Lower lobe of right lung (tissue), 2 donors: Measurements from ENCODE around the gene GNB5. TPM values are rescaled to one million over a fixed set of nuclear protein-coding genes. Genes with fewer than 3 reads are reported as not detected.
A peak's percentile ranks its signal among the peaks of the same experiment; 100 is the strongest.

Experiments
- ATAC-seq, 2 donors: fragments of 200-7000 bp; cut with Tn5 transposase; one replicate each; pipeline ENCODE4 v1.9.1; 2020 to 2022; ENCODE audit warnings: mild to moderate bottlenecking in 2 of 2, moderate library complexity in 2 of 2
- DNase-seq: peaks from one replicate; pipeline ENCODE4 v3.0.0-alpha.2; 2020
- H3K27ac ChIP-seq: fragments of 200-600 bp; one replicate; pipeline ENCODE4 v1.8.0; 2022
- H3K27me3 ChIP-seq: fragments of 200-600 bp; one replicate; pipeline ENCODE4 v1.8.0; 2022; ENCODE audit warnings: low read depth
- H3K36me3 ChIP-seq: fragments of 200-600 bp; one replicate; pipeline ENCODE4 v1.8.0; 2022; ENCODE audit warnings: mild to moderate bottlenecking
- H3K4me1 ChIP-seq: fragments of 200-600 bp; one replicate; pipeline ENCODE4 v1.8.0; 2022
- H3K4me3 ChIP-seq: fragments of 200-600 bp; one replicate; pipeline ENCODE4 v1.8.0; 2022; ENCODE audit warnings: mild to moderate bottlenecking
- H3K9me3 ChIP-seq: fragments of 200-600 bp; one replicate; pipeline ENCODE4 v1.8.0; 2022
- CTCF ChIP-seq: fragments of 200-600 bp; IDR thresholded peaks from one replicate; pipeline ENCODE4 v1.8.0; 2022; ENCODE audit warnings: antibody characterized with exemption, mild to moderate bottlenecking
- intact Hi-C: fragments of 100-400 bp; cut with DNase I; formaldehyde crosslinking; loops from one replicate; pipeline ENCODE4 v1.11.0; 2022
- total RNA-seq: library from RNA; stranded (reverse); fragmentation: NEBNext Ultra II Directional; extraction: Animal tissue kit (Norgen Biotek cat#: 25700); gene quantifications from one replicate; pipeline ENCODE4 v1.2.1, GENCODE V29; 2021
- donor health status: DM: no; HTN: yes; CAD: no; lungs with severe emphysema.

The GNB5 gene
- total RNA-seq, 1 donor from 2014 or later: 14.1 TPM

DNA sequence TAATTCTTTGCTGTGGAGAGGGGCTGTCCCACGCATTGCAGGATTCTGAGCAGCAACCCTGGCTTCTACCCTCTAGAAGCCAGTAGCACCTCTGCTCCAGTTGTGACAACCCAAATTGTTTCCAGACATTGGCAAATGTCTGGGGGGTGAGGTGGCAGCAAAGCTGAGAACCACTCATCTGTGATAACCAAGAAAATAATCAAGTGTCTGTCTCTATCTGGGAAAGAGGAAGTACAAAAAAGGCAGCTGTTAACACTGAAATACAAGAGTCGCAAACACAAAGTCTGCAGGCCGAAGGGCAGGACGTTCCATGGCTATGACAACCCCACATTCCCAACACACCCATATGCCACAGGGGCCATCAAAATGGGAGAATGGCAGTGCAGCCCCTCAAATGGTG is 42.2 kb upstream of the GNB5 start:
- no peak for TF ChIP-seq CTCF
- Histone ChIP-seq H3K27me3 (no peaks in the 10 kb centered on the region), H3K4me3 (no peak overlapping the region), H3K4me1 (no peaks in the 10 kb centered on the region), H3K27ac (no peak overlapping the region), H3K9me3 (no peaks in the 10 kb centered on the region), H3K36me3 (peaks cover 52% of the 10 kb centered on the region)
- ATAC-seq (no peak), DNase-seq (no peak)
- intact Hi-C loops: no loop called here

DNA sequence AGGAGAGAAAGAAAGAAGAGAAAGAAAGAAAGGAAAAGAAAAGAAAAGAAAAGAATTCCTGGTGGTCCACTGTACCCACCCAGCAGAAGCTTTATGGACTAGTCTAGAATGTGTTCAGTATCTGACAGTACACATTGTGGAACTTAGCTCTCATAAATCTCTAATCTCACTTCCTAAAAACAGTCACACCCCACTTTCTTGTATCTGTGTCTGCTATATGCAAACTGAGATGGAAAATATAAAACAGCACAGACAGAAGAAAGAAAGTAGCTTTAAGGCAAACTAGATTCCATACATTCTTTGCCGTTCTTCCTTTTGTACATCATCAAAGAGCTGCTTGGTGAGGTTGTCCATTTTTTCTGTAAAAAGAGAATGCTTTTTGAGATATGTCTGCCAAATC is 41.1 kb upstream of the GNB5 start:
- no peak for ATAC-seq
- TF ChIP-seq CTCF: no peak
- intact Hi-C loops: no loop called here
- Histone ChIP-seq H3K36me3 (peaks cover 61% of the 10 kb centered on the region), H3K4me1 (no peaks in the 10 kb centered on the region), H3K9me3 (no peaks in the 10 kb centered on the region), H3K4me3 (no peak overlapping the region), H3K27ac (no peak overlapping the region), H3K27me3 (no peaks in the 10 kb centered on the region)
- DNase-seq: no peak

- ATAC-seq (no peak), DNase-seq (no peak)
- no peaks in the 10 kb centered on the region for H3K4me1 ChIP-seq
- TF ChIP-seq CTCF: no peak
- H3K27ac ChIP-seq: no peak overlapping the region
- no peaks in the 10 kb centered on the region for H3K27me3 ChIP-seq
- peaks cover 52% of the 10 kb centered on the region for H3K36me3 ChIP-seq
- no peak overlapping the region for H3K4me3 ChIP-seq
- intact Hi-C loops: no loop called here
- H3K9me3 ChIP-seq: no peaks in the 10 kb centered on the region
Measured at GRCh38 chr15:52230073-52230472, 38.9 kb upstream of the GNB5 start.

- Histone ChIP-seq H3K9me3 (no peaks in the 10 kb centered on the region), H3K27me3 (no peaks in the 10 kb centered on the region), H3K36me3 (peaks cover 51% of the 10 kb centered on the region), H3K4me1 (no peaks in the 10 kb centered on the region), H3K4me3 (no peak overlapping the region), H3K27ac (no peak overlapping the region)
- intact Hi-C loops: no loop called here
- ATAC-seq (peak; percentile 57 to 68), DNase-seq (no peak)
- TF ChIP-seq CTCF: no peak
Measured at GRCh38 chr15:52228921-52229320, 37.7 kb upstream of the GNB5 start.

DNA sequence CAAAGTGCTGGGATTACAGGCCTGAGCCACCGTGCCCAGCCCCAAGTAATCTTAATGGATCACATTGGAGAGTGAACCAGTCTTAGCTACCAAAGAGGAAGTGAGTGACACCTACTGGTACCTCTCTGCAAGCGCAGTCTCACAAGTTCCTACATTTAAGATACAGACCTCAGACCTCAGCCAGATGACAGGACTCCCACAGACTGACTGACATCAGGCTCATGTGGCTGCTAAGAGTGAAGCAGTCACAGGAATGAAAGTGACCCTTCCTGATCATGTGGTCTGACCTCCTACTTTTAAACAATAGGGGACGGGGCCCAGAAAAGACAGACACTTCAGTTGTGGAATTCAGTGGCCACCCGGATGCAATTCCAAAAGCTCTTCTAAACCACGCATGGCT is 36.3 kb upstream of the GNB5 start:
- DNase-seq: no peak
- ATAC-seq: peak; percentile 90
- peaks cover 58% of the 10 kb centered on the region for H3K36me3 ChIP-seq
- H3K9me3 ChIP-seq: no peaks in the 10 kb centered on the region
- no peak overlapping the region for H3K27ac ChIP-seq
- intact Hi-C loops: no loop called here
- peak; percentile 76 for TF ChIP-seq CTCF
- H3K4me1 ChIP-seq: no peaks in the 10 kb centered on the region
- H3K27me3 ChIP-seq: no peaks in the 10 kb centered on the region
- H3K4me3 ChIP-seq: no peak overlapping the region

GRCh38 chr15:52225230-52225629 is 34.0 kb upstream of the GNB5 start:
- Histone ChIP-seq H3K9me3 (no peaks in the 10 kb centered on the region), H3K27me3 (no peaks in the 10 kb centered on the region), H3K4me3 (no peak overlapping the region), H3K36me3 (peaks cover 62% of the 10 kb centered on the region), H3K4me1 (no peaks in the 10 kb centered on the region), H3K27ac (no peak overlapping the region)
- intact Hi-C loops: no loop called here
- no peak for ATAC-seq
- TF ChIP-seq CTCF: no peak
- DNase-seq: no peak
